ENCODE measurements around the gene PSMB9.
A peak's percentile ranks its signal among the peaks of the same experiment; 100 is the strongest.

The PSMB9 gene

DNA sequence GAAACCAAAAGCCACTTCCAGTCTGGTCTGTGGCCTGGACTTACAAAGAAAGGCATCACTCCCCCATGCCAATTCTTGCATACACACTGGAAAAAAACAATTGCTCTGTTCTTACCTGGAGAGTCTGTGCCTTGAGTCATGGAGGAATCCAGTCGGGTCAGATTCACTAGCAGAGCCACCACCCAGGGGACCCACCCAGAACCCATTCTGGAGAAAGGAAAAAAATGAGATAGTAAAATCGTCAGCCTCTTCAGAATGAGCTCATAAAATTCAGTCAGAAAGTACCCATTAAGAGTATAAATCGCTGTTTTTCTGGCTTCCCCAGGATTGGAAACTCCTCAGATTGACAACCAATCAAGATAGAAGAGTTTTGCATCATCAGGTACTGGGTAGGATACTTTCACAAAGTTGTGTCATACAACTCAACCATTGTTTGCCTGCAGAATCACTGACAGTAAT is 37.2 kb upstream of the PSMB9 start, which contains the start of gene HLA-DOB:
Gene HLA-DOB (minus strand): TSS at position 257 of the 459 bp plus-strand sequence. CDS start 51 bp downstream, at position 206.
- peak; percentile 91 for DNase-seq (ENCODE audit: low read depth)
- TF ChIP-seq, protein P1, sequence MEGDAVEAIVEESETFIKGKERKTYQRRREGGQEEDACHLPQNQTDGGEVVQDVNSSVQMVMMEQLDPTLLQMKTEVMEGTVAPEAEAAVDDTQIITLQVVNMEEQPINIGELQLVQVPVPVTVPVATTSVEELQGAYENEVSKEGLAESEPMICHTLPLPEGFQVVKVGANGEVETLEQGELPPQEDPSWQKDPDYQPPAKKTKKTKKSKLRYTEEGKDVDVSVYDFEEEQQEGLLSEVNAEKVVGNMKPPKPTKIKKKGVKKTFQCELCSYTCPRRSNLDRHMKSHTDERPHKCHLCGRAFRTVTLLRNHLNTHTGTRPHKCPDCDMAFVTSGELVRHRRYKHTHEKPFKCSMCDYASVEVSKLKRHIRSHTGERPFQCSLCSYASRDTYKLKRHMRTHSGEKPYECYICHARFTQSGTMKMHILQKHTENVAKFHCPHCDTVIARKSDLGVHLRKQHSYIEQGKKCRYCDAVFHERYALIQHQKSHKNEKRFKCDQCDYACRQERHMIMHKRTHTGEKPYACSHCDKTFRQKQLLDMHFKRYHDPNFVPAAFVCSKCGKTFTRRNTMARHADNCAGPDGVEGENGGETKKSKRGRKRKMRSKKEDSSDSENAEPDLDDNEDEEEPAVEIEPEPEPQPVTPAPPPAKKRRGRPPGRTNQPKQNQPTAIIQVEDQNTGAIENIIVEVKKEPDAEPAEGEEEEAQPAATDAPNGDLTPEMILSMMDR (IDR thresholded peaks at IDR 0.05; ENCODE audit: insufficient read depth, low read depth, low read length, missing control alignments) = no peak

DNA sequence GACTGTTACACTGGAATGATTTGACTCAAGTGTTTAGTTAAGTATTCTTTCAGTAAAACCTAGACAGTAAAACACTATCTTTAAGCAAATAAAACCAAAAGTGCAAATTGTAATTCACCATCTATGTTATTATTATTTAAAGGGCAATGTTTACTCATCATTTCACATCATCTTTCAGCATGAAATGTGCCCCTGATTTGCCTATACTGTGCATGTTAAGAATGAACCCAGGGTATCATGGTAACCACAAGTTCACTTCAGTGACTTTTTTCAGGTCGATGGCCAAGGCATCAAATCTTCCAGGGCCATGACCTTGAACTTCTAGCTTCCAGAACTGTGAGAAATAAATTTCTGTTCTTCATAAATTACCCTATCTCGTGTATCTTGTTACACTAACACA is 35.1 kb upstream of the PSMB9 start:
- TF ChIP-seq, protein P1 (IDR thresholded peaks at IDR 0.05; ENCODE audit: insufficient read depth, low read depth, low read length, missing control alignments) = no peak
- H3K4me3 ChIP-seq (ENCODE audit: low read length) = no peak overlapping the region
- DNase-seq (ENCODE audit: low read depth) = no peak

More for the DNA sequence above, 37.2 kb upstream of the PSMB9 start, which contains the start of gene HLA-DOB:
- no peak within 1 kb of the TSS for H3K4me3 ChIP-seq (ENCODE audit: low read length)

DNA sequence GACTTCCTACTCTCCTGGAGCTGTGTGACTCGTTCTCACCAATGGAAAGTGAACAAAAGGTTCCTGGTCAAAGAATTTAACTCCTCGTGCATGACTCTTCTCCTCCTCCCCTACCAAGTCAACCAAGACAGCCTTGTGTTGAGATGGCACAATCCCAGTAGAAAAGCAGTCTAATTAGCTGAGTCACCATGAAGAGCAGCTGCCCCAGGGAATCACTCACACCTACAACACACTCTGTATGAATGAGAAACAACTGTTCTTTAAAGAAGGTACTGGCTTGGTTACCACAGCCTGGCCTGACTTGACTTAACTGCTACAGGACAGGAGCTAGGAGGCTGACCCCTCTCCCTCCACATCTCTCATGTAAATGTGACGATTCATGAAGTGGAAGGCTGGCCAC is 34.3 kb upstream of the PSMB9 start:
- TF ChIP-seq, protein P1 (IDR thresholded peaks at IDR 0.05; ENCODE audit: insufficient read depth, low read depth, low read length, missing control alignments) = no peak
- DNase-seq (ENCODE audit: low read depth) = peak; percentile 98
- no peak overlapping the region for H3K4me3 ChIP-seq (ENCODE audit: low read length)

DNA sequence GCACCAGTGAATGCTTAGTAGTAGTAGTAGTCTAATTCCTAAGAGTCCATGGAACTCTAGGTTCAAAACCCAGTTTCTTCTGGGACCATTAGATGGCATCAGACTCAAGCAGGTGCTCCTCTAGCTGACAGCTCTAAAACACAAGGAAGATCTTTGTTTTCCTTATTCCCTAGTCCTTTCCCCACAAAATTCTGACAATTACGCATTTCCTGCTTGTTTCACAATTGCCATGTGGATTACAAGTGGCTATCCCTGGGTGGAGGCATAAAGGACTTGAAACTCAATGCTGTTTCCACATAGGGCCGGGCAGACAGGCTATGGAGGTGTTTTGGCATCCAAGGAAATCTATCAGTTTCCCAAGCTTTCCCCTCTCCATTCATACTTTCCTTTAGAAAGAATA is 28.0 kb upstream of the PSMB9 start:
- peak; percentile 69 for DNase-seq (ENCODE audit: low read depth)
- TF ChIP-seq, protein P1 (IDR thresholded peaks at IDR 0.05; ENCODE audit: insufficient read depth, low read depth, low read length, missing control alignments) = peak; percentile 71
- no peak overlapping the region for H3K4me3 ChIP-seq (ENCODE audit: low read length)

DNA sequence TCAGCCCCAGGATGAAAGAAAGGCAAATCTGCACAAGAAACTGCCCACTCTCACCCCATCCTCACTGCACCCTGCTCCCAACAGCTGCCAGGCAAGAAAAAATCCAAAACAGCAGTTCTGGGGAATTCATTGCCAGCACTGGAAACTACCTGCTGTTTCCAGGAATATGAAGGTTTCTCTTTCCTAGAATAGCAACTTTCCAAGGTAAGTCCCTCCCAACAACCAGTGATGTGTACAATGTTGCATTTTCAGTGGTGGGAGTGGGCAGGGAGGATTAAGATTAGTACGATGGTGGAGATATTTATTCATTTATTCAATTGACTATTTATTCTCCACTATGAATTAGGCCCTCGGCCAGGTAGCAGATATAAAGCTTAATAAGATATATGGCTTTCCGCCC is 27.0 kb upstream of the PSMB9 start:
- TF ChIP-seq, protein P1 (IDR thresholded peaks at IDR 0.05; ENCODE audit: insufficient read depth, low read depth, low read length, missing control alignments) = no peak
- H3K4me3 ChIP-seq (ENCODE audit: low read length) = no peak overlapping the region
- DNase-seq (ENCODE audit: low read depth) = no peak

DNA sequence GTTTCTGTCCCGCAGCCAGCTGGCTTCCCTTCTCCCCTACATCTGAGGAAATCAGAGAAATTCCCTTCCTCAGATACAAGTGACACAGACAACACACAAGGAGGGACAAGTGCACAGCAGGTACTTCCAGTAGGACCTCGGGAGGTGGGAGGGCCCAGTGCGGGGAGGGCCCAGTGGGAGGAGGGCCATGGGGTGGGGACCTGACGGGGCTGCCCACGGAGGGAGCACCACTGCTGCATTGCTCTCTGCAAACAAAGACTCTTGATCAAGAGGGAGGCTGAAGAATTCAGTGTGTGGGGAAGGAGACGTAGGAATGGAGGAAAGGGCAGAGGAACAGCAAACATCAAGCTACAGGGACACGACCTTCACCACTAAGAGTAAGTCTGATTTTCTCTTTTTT is 24.5 kb upstream of the PSMB9 start:
- no peak overlapping the region for H3K4me3 ChIP-seq (ENCODE audit: low read length)
- no peak for DNase-seq (ENCODE audit: low read depth)
- TF ChIP-seq, protein P1 (IDR thresholded peaks at IDR 0.05; ENCODE audit: insufficient read depth, low read depth, low read length, missing control alignments) = no peak

DNA sequence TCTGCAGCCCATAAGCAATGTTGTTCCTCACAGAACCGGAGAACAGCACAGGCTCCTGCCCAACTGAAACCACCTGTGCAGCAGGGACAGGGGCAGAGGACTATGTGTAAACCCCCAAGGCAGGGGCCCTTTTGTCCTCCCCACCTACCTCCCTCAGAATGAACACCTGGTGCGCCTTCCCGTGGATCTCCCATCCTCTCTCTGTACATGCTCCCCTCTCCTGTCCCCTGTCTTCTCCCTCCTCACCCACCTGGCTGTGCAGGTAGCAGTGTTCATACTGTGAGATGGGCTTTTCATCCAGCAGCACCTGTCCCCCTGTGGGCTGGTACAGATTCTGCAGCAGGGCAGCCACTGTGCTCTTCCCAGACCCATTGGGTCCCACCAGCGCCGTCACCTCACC is 24.0 kb upstream of the PSMB9 start:
- TF ChIP-seq, protein P1 (IDR thresholded peaks at IDR 0.05; ENCODE audit: insufficient read depth, low read depth, low read length, missing control alignments) = no peak
- H3K4me3 ChIP-seq (ENCODE audit: low read length) = no peak overlapping the region
- no peak for DNase-seq (ENCODE audit: low read depth)

Measured in epithelial cell of esophagus (primary cell).